Natural killer cell (primary cell): ENCODE results near the gene FSIP1. TPM values are rescaled to one million over a fixed set of nuclear protein-coding genes. Genes with fewer than 3 reads are reported as not detected.
A peak's percentile ranks its signal among the peaks of the same experiment; 100 is the strongest.

ENCODE experiments used
- ATAC-seq, 3 donors: fragments of 150-1000 bp in 2 of 3; fragments of 200-7000 bp in 1 of 3; cut with Tn5 transposase; 1 replicate in 1 of 3; 2 replicates in 2 of 3; pipeline ENCODE4 v1.10.0; 2021; ENCODE audit warnings: mild to moderate bottlenecking in 2 of 3, moderate library complexity in 2 of 3
- DNase-seq, 2 donors: peaks; one replicate each; pipeline versions ENCODE4 v3.0.0 to v3.0.0-alpha.2; 2013 to 2021; ENCODE audit warnings: mixed read lengths in 1 of 2
- H3K27ac ChIP-seq: one replicate; pipeline ENCODE4 v1.5.1; 2013; ENCODE audit warnings: mild to moderate bottlenecking, low read length
- H3K27me3 ChIP-seq: one replicate; pipeline ENCODE4 v1.6.1; 2013; ENCODE audit warnings: low read length; ENCODE audit not compliant: control insufficient read depth, insufficient read depth
- H3K36me3 ChIP-seq: one replicate; pipeline ENCODE4 v1.6.1; 2013; ENCODE audit warnings: low read length; ENCODE audit not compliant: control insufficient read depth, insufficient read depth
- H3K4me1 ChIP-seq: one replicate; pipeline ENCODE4 v1.6.1; 2013; ENCODE audit warnings: low read length; ENCODE audit not compliant: control insufficient read depth, insufficient read depth
- H3K4me3 ChIP-seq: one replicate; pipeline ENCODE4 v1.5.1; 2013; ENCODE audit warnings: low read length
- H3K9me3 ChIP-seq: one replicate; pipeline ENCODE4 v1.6.1; 2013; ENCODE audit warnings: low read length; ENCODE audit not compliant: control insufficient read depth, insufficient read depth
- H3K27ac Mint-ChIP-seq, 2 donors: one replicate each; pipeline ENCODE4 v1.8.0; 2022; ENCODE audit warnings: mild to moderate bottlenecking in 2 of 2, mixed read lengths in 2 of 2, moderate library complexity in 1 of 2
- H3K27me3 Mint-ChIP-seq, 2 donors: one replicate each; pipeline ENCODE4 v1.8.0; 2022; ENCODE audit warnings: low read depth in 2 of 2, mixed read lengths in 2 of 2
- H3K36me3 Mint-ChIP-seq: one replicate; pipeline ENCODE4 v1.8.0; 2022; ENCODE audit warnings: mixed read lengths
- H3K4me1 Mint-ChIP-seq, 2 donors: one replicate each; pipeline ENCODE4 v1.8.0; 2022; ENCODE audit warnings: mixed read lengths in 2 of 2
- H3K4me3 Mint-ChIP-seq: one replicate; pipeline ENCODE4 v1.8.0; 2022; ENCODE audit warnings: mild to moderate bottlenecking, moderate library complexity, mixed read lengths
- H3K9me3 Mint-ChIP-seq, 2 donors: one replicate each; pipeline ENCODE4 v1.8.0; 2022; ENCODE audit warnings: mixed read lengths in 2 of 2
- CTCF ChIP-seq: fragments of 200-600 bp; IDR thresholded peaks from one replicate; pipeline ENCODE4 v1.8.0; 2022; ENCODE audit warnings: antibody characterized with exemption
- WGBS: methylation state at CpG from one replicate; pipeline ENCODE4 v1.1.7; 2013; ENCODE audit warnings: missing lambda C conversion rate; ENCODE audit not compliant: insufficient coverage; 5-methylcytosine and 5-hydroxymethylcytosine counted together
- intact Hi-C: fragments of 100-400 bp; cut with micrococcal nuclease; formaldehyde crosslinking; loops from one replicate; pipeline ENCODE4 v1.14.2; 2022
- total RNA-seq, 4 donors: library from RNA; stranded (reverse); fragments of 120-200 nt in 1 of 4; gene quantifications; one replicate each; pipeline versions ENCODE4 v1.2.3 to v1.2.4, GENCODE V29; 2013 to 2022

Gene FSIP1
- total RNA-seq, 3 donors from 2014 or later (not counting 1 experiment from before 2014, with no cell fraction given): 1.1 to 2.3 (median 1.8) TPM

DNA sequence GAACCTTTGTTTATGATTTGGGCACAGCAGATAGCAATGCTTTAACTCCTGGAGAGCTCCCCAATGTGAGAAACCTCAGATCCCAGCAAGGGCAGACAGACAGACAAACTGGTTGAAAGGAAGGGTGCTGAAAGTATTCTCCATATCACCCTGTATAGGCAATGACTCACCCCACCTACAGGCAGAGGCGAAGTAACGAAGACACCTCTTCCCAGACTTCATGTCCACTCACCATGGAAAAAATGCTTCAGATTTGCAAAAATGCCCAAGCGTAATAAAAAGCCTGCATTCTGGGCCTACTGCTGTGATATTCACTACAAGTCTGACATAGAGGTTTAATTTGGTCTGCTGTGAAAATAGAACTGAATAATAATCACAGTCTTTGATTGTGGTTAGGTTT lies 151.3 kb downstream of the FSIP1 start:
- intact Hi-C loops: loop anchor here (1.0 kb wide), 1 partner anchor 8 kb away; no protein-coding TSS in a partner anchor
- 49% methylated on average over 3 of the region's 3 CpGs for WGBS
- no peak for TF ChIP-seq CTCF
- peak overlapping the region; percentile 100 for H3K27ac ChIP-seq
- peak overlapping the region; percentile 63 for H3K4me3 Mint-ChIP-seq
- H3K27ac Mint-ChIP-seq: peak overlapping the region; percentile 100
- no peaks in the 10 kb centered on the region for H3K27me3 Mint-ChIP-seq
- peak in 2 of 3 donors; percentile 14 to 16 for ATAC-seq
- H3K27me3 ChIP-seq: no peaks in the 10 kb centered on the region
- DNase-seq: peak in 1 of 2 donors; percentile 22
- H3K9me3 Mint-ChIP-seq: peaks cover 2 to 5% of the 10 kb centered on the region in 2 donors
- peaks cover 51% of the 10 kb centered on the region for H3K4me1 ChIP-seq
- H3K36me3 Mint-ChIP-seq: peaks cover 6% of the 10 kb centered on the region
- peaks cover 3% of the 10 kb centered on the region for H3K9me3 ChIP-seq
- H3K4me1 Mint-ChIP-seq: peaks cover 61 to 68% of the 10 kb centered on the region in 2 donors
- H3K4me3 ChIP-seq: no peak overlapping the region
- H3K36me3 ChIP-seq: no peaks in the 10 kb centered on the region

DNA sequence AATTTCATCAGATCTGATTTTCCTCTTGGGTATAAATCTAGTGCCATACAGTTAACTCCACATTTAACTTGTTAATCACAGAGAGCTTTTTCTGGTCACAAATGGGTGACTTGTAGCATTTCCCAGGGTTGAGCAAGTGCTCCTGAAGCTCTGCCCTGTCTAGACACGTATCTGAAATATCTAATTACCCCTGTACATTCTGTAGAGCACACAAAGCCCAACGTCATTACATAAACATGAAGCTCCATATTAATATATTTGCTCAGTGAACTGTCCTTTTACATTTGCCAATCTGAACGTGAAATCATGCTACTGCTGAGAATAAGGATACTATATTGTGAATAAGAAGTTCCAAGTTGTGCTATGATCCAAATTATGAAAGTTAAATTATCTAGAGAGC lies 152.7 kb downstream of the FSIP1 start:
- Mint-ChIP-seq H3K9me3 (peaks cover 2% of the 10 kb centered on the region in 2 donors), H3K4me3 (peak overlapping the region; percentile 82), H3K36me3 (peaks cover 10% of the 10 kb centered on the region), H3K27me3 (no peaks in the 10 kb centered on the region), H3K4me1 (peaks cover 76% of the 10 kb centered on the region in 2 donors), H3K27ac (peak overlapping the region; percentile 100)
- peak in 1 of 2 donors; percentile 18 for DNase-seq
- 66% methylated on average over 3 of the region's 3 CpGs for WGBS
- ATAC-seq: no peak
- Histone ChIP-seq H3K4me3 (no peak overlapping the region), H3K9me3 (peaks cover 6% of the 10 kb centered on the region), H3K27ac (peak overlapping the region; percentile 100), H3K27me3 (no peaks in the 10 kb centered on the region), H3K4me1 (peaks cover 66% of the 10 kb centered on the region), H3K36me3 (no peaks in the 10 kb centered on the region)
- no peak for TF ChIP-seq CTCF
- intact Hi-C loops: loop anchor here (2.0 to 10.0 kb wide), 2 partner anchors 87 to 1055 kb away; no protein-coding TSS in a partner anchor

DNA sequence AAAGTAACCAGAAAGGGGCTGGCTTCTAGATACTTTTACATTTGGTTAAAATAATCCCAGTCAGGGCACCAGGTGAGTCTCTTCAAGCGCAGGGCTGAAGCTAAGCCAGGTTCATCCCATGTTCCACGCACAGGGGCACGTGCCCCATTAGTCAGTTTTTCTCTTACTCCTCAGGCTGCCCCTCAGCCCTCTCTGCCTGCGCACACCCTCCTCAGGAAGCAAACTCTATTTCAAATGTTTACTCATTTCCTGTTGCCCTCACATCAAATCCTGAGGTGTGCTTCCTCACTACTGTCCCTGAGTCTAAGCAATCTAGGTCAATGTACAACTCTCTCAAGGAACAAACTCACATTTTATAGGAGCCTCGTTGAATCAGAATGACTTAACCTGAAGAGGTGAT lies 153.3 kb downstream of the FSIP1 start:
- no peaks in the 10 kb centered on the region for H3K27me3 Mint-ChIP-seq
- Histone ChIP-seq H3K36me3 (no peaks in the 10 kb centered on the region), H3K9me3 (peaks cover 6% of the 10 kb centered on the region), H3K27me3 (no peaks in the 10 kb centered on the region), H3K4me3 (no peak overlapping the region), H3K4me1 (peaks cover 71% of the 10 kb centered on the region), H3K27ac (peak overlapping the region; percentile 100)
- DNase-seq: peak; percentile 69 to 79
- peaks cover 0 to 2% of the 10 kb centered on the region in 2 donors for H3K9me3 Mint-ChIP-seq
- peaks cover 7% of the 10 kb centered on the region for H3K36me3 Mint-ChIP-seq
- H3K27ac Mint-ChIP-seq: peak overlapping the region; percentile 100
- 9% methylated on average over 5 of the region's 5 CpGs for WGBS
- ATAC-seq: peak; percentile 56 to 77 (median 59)
- H3K4me3 Mint-ChIP-seq: peak overlapping the region; percentile 82
- intact Hi-C loops: loop anchor here (2.0 to 10.0 kb wide), 2 partner anchors 87 to 1055 kb away; no protein-coding TSS in a partner anchor
- H3K4me1 Mint-ChIP-seq: peaks cover 78% of the 10 kb centered on the region in 2 donors
- no peak for TF ChIP-seq CTCF
